ENCODE measurements around the gene ITGB7. TPM values are rescaled to one million over a fixed set of nuclear protein-coding genes. Genes with fewer than 3 reads are reported as not detected.
A peak's percentile ranks its signal among the peaks of the same experiment; 100 is the strongest.

ITGB7 gene
- total and polyA plus RNA-seq, 7 donors, result 0.95 to 19.9 (median 2.9) TPM

GRCh38 chr12:53217051-53217930, 10.2 kb upstream of the ITGB7 start:
- no peaks in the 10 kb centered on the region for H3K27me3 ChIP-seq
- intact Hi-C loops (cut with DNase I), result no loop called here
- peak overlapping the region; percentile 67 to 89 (median 81) for H3K4me3 ChIP-seq
- DNase-seq, result peak; percentile 81
- H3K9me3 ChIP-seq, result no peaks in the 10 kb centered on the region
- TF ChIP-seq POLR2A (IDR thresholded peaks at IDR 0.05) (no peak), POLR2AphosphoS5 (IDR thresholded peaks at IDR 0.05) (peak in 3 of 4 donors; percentile 29 to 50 (median 36))
- peaks cover 24 to 33% (median 28%) of the 10 kb centered on the region in 4 donors for H3K36me3 ChIP-seq
- 23 to 48% methylated on average over 19 of the region's 19 CpGs for WGBS, 2 donors
- peaks cover 0 to 63% (median 52%) of the 10 kb centered on the region in 4 donors for H3K4me1 ChIP-seq
- H3K27ac ChIP-seq, result peak overlapping the region; percentile 95 to 100 (median 99)

GRCh38 chr12:53215497-53215896, 8.4 kb upstream of the ITGB7 start:
- DNase-seq, result no peak
- no peak for TF ChIP-seq POLR2A (IDR thresholded peaks at IDR 0.05)
- intact Hi-C loops (cut with DNase I), result no loop called here
- Histone ChIP-seq H3K4me3 (no peak overlapping the region), H3K27ac (peak overlapping the region; percentile 1 to 95 (median 28)), H3K36me3 (peaks cover 41 to 51% (median 45%) of the 10 kb centered on the region in 4 donors), H3K4me1 (peaks cover 0 to 53% (median 46%) of the 10 kb centered on the region in 4 donors), H3K27me3 (no peaks in the 10 kb centered on the region), H3K9me3 (no peaks in the 10 kb centered on the region)
- 91 to 93% methylated on average over 8 of the region's 8 CpGs for whole genome bisulfite sequencing, 2 donors

DNA sequence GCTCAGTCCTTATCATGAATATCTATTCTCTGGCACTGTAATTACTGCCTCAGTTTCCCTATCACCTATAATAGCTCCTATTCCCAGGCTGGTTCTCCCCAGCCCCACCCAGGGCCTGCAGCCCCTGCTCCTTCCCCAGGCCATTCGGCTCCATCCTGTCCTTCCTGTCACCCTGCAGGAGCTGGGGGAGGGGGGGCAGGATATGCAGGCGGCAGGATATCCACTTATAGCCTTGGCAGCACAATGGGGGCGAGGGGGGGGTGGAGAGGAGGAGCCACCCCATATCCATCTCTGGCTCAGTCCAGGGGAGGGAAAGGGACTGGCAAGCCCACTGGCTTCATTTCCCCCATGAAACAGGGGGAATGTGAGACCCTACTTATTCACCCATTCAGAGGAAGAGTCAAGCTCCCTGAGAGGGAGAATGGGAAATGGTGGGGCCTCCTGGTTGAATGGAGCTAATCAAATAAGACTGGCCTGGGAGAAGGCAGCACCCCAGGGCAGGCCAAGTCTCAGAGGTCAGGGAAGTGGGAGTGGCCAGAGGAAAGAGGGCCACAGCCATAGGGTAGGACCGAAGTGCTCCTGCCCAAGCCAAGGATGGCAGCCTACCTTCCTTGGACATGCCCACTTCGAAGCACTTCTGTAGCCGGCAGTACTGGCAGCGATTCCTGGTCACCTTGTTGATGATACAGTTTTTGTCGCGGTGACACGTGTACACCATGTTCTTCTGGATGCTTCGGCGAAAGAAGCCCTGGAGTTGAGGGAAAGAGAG, 7.8 kb upstream of the ITGB7 start:
- Histone ChIP-seq H3K9me3 (no peaks in the 10 kb centered on the region), H3K27ac (peak overlapping the region; percentile 1 to 95 (median 36)), H3K4me1 (peaks cover 0 to 53% (median 46%) of the 10 kb centered on the region in 4 donors), H3K36me3 (peaks cover 42 to 58% (median 47%) of the 10 kb centered on the region in 4 donors), H3K27me3 (no peaks in the 10 kb centered on the region), H3K4me3 (no peak overlapping the region)
- intact Hi-C loops (cut with DNase I), result no loop called here
- TF ChIP-seq EP300 (IDR thresholded peaks at IDR 0.05) (no peak), CTCF (IDR thresholded peaks at IDR 0.05) (no peak), POLR2A (IDR thresholded peaks at IDR 0.05) (no peak), POLR2AphosphoS5 (IDR thresholded peaks at IDR 0.05) (no peak)
- WGBS, 2 donors, result 75 to 88% methylated on average over 12 of the region's 12 CpGs
- no peak for DNase-seq

DNA sequence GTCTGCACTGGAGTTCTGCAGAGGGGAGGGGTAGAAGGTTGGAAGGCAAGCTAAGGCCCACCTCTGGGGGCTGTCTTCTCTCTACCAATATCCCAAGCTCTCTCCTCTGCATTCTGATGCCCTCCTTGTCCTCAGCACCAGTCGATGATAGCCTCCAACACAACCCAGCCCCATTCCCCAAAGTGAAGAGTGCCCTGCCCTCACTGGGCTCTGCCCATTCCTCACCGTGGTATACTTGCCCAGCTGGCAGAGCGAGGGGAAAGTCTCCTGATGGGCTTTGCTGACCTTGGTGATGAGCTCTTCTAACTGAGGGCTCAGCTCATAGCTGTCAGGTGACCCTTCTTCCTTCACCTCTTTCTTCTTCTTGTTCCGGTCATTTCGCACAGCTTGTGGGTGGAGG, 7.2 kb upstream of the ITGB7 start:
- H3K27ac ChIP-seq, result peak overlapping the region; percentile 1 to 40 (median 22)
- no peak for TF ChIP-seq CTCF (IDR thresholded peaks at IDR 0.05)
- TF ChIP-seq POLR2A (IDR thresholded peaks at IDR 0.05), result no peak
- no peak for TF ChIP-seq POLR2AphosphoS5 (IDR thresholded peaks at IDR 0.05)
- peaks cover 0 to 54% (median 47%) of the 10 kb centered on the region in 4 donors for H3K4me1 ChIP-seq
- H3K36me3 ChIP-seq, result peaks cover 42 to 60% (median 47%) of the 10 kb centered on the region in 4 donors
- 88 to 90% methylated on average over 5 of the region's 5 CpGs for WGBS, 2 donors
- DNase-seq, result no peak
- no peak overlapping the region for H3K4me3 ChIP-seq
- intact Hi-C loops (cut with DNase I), result no loop called here
- no peaks in the 10 kb centered on the region for H3K9me3 ChIP-seq
- H3K27me3 ChIP-seq, result no peaks in the 10 kb centered on the region

DNA sequence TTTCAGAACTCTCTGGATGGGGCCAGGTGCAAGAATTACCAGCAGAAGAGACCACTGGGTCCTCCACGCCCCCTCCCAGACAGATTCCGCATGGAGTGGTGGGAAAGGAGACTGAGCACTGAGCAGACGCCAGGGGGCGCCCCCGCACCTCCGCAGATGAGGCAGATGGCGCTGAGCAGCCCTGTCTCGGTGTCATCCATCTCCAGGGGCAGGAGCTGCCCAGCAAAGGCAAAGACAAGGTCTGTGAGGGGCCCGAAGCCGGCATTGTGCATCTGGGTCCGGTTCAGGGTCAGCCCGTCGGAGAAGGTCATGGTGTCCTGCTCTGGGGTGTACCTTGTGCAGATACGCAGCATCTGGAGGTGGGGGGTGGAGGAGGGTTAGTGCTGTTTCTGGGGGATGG, 6.3 kb upstream of the ITGB7 start:
- intact Hi-C loops (cut with DNase I), result loop anchor here (1.0 kb wide), 3 partner anchors 39 to 75 kb away; partner anchors contain the start of gene ESPL1
- Histone ChIP-seq H3K4me3 (no peak overlapping the region), H3K9me3 (no peaks in the 10 kb centered on the region), H3K36me3 (peaks cover 42 to 60% (median 47%) of the 10 kb centered on the region in 4 donors), H3K27ac (peak overlapping the region in 2 of 4 donors; percentile 25 to 26), H3K4me1 (peaks cover 0 to 59% (median 51%) of the 10 kb centered on the region in 4 donors), H3K27me3 (no peaks in the 10 kb centered on the region)
- TF ChIP-seq POLR2AphosphoS5 (IDR thresholded peaks at IDR 0.05) (peak in 2 of 4 donors; percentile 10 to 18), POLR2A (IDR thresholded peaks at IDR 0.05) (no peak), EP300 (IDR thresholded peaks at IDR 0.05) (no peak), CTCF (IDR thresholded peaks at IDR 0.05) (peak; percentile 94 to 97 (median 97))
- 12 to 14% methylated on average over 14 of the region's 14 CpGs for WGBS, 2 donors
- peak; percentile 91 for DNase-seq

All from sigmoid colon (tissue), 7 donors.